Measurements from ENCODE around the gene MYOZ3. TPM values are rescaled to one million over a fixed set of nuclear protein-coding genes. Genes with fewer than 3 reads are reported as not detected.
A peak's percentile ranks its signal among the peaks of the same experiment; 100 is the strongest.

Gene MYOZ3
- total and polyA plus RNA-seq, 2 of the 8 experiments (the other 6 are each of a cell fraction or from before 2014, with no cell fraction given) = 9.6 to 19.1 TPM

GRCh38 chr5:150690760-150691159 is 29.7 kb downstream of the MYOZ3 start:
- no peak overlapping the region for H3K56ac ChIP-seq (replicated peaks; ENCODE audit: insufficient read length, low read depth, low read length)
- H3K79me1 ChIP-seq (ENCODE audit: low read depth, low read length) = no peaks in the 10 kb centered on the region
- no peak overlapping the region for H3K9ac ChIP-seq (replicated peaks in 1 of 4; ENCODE audit: extremely low read depth in 1 of 4, low read depth in 3 of 4, low read length in 3 of 4)
- no peak overlapping the region for H2BK120ac ChIP-seq (replicated peaks; ENCODE audit: low read depth, low read length)
- H4K8ac ChIP-seq (ENCODE audit: extremely low read depth, insufficient read depth, low read length) = no peak overlapping the region
- H4K91ac ChIP-seq (replicated peaks; ENCODE audit: insufficient read length, low read length) = no peak overlapping the region
- WGBS, 2 experiments (ENCODE audit: extremely low coverage in 1 of 2, insufficient coverage in 1 of 2, insufficient read length in 1 of 2, insufficient replicate concordance in 2 of 2, low coverage in 1 of 2, low lambda C conversion rate in 2 of 2, missing lambda C conversion rate in 1 of 2) = 74 to 100% methylated on average over 1 to 6 of the region's 6 CpGs
- H4K20me1 ChIP-seq (replicated peaks in 1 of 2; ENCODE audit: control insufficient read depth in 1 of 2, insufficient read depth in 2 of 2, low read length in 2 of 2) = no peaks in the 10 kb centered on the region
- H2BK12ac ChIP-seq (ENCODE audit: low read depth, low read length) = no peak overlapping the region
- no peak overlapping the region for H2BK15ac ChIP-seq (ENCODE audit: low read length)
- DNase-seq (ENCODE audit: low read depth in 1 of 2, low spot score in 2 of 2) = no peak
- no peak overlapping the region for H4K5ac ChIP-seq (ENCODE audit: insufficient read length, low read depth, low read length)
- H2BK5ac ChIP-seq (ENCODE audit: low read depth, low read length) = no peak overlapping the region
- H3K27ac ChIP-seq (ENCODE audit: low read depth, low read length) = no peak overlapping the region
- no peaks in the 10 kb centered on the region for H3K4me1 ChIP-seq (replicated peaks in 1 of 4; ENCODE audit: control insufficient read depth in 3 of 4, insufficient read depth in 4 of 4, low read length in 3 of 4)
- H3K23me2 ChIP-seq (ENCODE audit: low read depth, low read length) = no peaks in the 10 kb centered on the region
- H3K4ac ChIP-seq (replicated peaks; ENCODE audit: insufficient read length, low read depth, low read length) = no peak overlapping the region
- no peak overlapping the region for H3K18ac ChIP-seq (ENCODE audit: extremely low read depth, low read length)
- no peak overlapping the region for H3K4me2 ChIP-seq (ENCODE audit: insufficient read depth in 1 of 2, low read depth in 2 of 2, low read length in 2 of 2)
- H3K4me3 ChIP-seq (ENCODE audit: extremely low read depth in 1 of 4, insufficient read depth in 2 of 4, low read depth in 3 of 4, low read length in 4 of 4) = no peak overlapping the region
- no peaks in the 10 kb centered on the region for H3K79me2 ChIP-seq (ENCODE audit: control insufficient read depth in 1 of 2, insufficient read depth in 2 of 2, low read length in 2 of 2)
- no peak overlapping the region for H2BK20ac ChIP-seq (ENCODE audit: low read length)
- no peaks in the 10 kb centered on the region for H3K9me3 ChIP-seq (ENCODE audit: insufficient read depth in 2 of 2, low read depth in 1 of 2, low read length in 1 of 2)
- H3K36me3 ChIP-seq (ENCODE audit: control insufficient read depth in 2 of 4, insufficient read depth in 4 of 4, low read length in 3 of 4) = peaks cover 22 to 51% (median 47%) of the 10 kb centered on the region in 4 experiments
- TF ChIP-seq CHD1 (IDR thresholded peaks at IDR 0.05; ENCODE audit: low read depth, low read length) (no peak), NANOG (IDR thresholded peaks at IDR 0.05; ENCODE audit: insufficient read depth, low read depth, low read length, poor library complexity, severe bottlenecking) (peak; percentile 67), SUZ12 (IDR thresholded peaks at IDR 0.05; ENCODE audit: low read length) (no peak)
- H2AK5ac ChIP-seq (ENCODE audit: low read depth, low read length) = no peak overlapping the region
- CTCF ChIA-PET (ENCODE audit: partially characterized antibody) = interaction anchor here (0.6 to 1.6 kb wide), 7 partner anchors 9 to 402 kb away, joined by 3 to 6 read pairs (median 4); partner anchors contain the start of gene MYOZ3
- no peak overlapping the region for H3K14ac ChIP-seq (ENCODE audit: insufficient read length)
- no peak overlapping the region for H3K23ac ChIP-seq (ENCODE audit: insufficient read length)
- FAIRE-seq = no peak
- POLR2A ChIA-PET (ENCODE audit: partially characterized antibody) = interaction anchor here (0.6 to 6.2 kb wide), 3 partner anchors 10 to 18 kb away, joined by 3 to 33 read pairs (median 14); partner anchors contain the start of gene RBM22
- H2AFZ ChIP-seq (ENCODE audit: low read length) = no peak overlapping the region
- H3K27me3 ChIP-seq (replicated peaks in 1 of 4; ENCODE audit: control insufficient read depth in 3 of 4, extremely low read depth in 1 of 4, insufficient read depth in 3 of 4, low read length in 3 of 4) = no peaks in the 10 kb centered on the region
